C4-2B (cell line): ENCODE data around the gene SIK3.
A peak's percentile ranks its signal among the peaks of the same experiment; 100 is the strongest.

ENCODE experiments used
- H3K27ac ChIP-seq: fragments of 450-650 bp; 2 replicates; pipeline ENCODE4 v1.5.1; 2017
- ZFX ChIP-seq: fragments of 450-650 bp; IDR thresholded peaks from 2 replicates; pipeline ENCODE4 v1.6.1; 2017
- TF ChIP-seq, protein P1 (sequence below): fragments of 450-650 bp; conservative IDR thresholded peaks from 2 replicates; pipeline ENCODE4 v1.5.1; 2017; ENCODE audit warnings: mild to moderate bottlenecking

Gene SIK3

DNA sequence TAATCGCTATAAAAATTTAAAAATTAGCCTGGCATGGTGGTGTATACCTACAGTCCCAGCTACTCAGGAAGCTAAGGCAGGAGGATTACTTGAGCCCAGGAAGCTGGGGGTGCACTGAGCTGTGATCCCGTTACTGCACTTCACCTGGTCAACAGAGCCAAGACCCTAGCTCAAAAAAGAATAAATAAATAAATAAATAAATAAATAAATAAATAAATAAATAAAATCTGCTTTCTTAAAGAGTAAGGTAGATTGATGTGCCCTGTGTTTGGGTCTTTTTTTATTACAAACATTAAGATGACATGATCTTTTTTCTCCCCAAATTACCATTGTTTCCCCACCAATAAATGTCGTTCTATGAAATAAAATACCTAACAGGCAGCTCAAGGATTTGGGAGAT, 146.5 kb downstream of the SIK3 start:
- no peak overlapping the region for H3K27ac ChIP-seq
- TF ChIP-seq, protein P1, sequence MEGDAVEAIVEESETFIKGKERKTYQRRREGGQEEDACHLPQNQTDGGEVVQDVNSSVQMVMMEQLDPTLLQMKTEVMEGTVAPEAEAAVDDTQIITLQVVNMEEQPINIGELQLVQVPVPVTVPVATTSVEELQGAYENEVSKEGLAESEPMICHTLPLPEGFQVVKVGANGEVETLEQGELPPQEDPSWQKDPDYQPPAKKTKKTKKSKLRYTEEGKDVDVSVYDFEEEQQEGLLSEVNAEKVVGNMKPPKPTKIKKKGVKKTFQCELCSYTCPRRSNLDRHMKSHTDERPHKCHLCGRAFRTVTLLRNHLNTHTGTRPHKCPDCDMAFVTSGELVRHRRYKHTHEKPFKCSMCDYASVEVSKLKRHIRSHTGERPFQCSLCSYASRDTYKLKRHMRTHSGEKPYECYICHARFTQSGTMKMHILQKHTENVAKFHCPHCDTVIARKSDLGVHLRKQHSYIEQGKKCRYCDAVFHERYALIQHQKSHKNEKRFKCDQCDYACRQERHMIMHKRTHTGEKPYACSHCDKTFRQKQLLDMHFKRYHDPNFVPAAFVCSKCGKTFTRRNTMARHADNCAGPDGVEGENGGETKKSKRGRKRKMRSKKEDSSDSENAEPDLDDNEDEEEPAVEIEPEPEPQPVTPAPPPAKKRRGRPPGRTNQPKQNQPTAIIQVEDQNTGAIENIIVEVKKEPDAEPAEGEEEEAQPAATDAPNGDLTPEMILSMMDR: no peak
- no peak for TF ChIP-seq ZFX

DNA sequence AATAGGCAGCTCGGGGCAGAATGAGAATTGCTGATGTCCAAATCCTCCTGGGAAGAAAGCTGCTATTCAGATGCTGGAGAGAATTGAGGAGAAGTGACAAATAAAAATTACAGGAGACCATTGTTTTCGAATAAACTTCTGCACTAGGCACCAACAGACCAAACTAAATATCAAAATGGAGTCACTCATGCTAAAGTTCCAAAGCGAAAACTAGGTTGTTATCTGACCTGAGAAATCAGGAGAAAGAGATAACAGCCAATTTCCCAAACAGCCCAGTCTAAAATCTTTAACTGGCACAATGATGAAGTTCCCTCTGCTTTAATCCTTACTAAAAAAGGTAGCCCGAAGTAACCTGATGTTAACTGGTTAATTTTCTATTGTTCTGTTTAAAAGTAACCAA, 148.0 kb downstream of the SIK3 start:
- no peak overlapping the region for H3K27ac ChIP-seq

DNA sequence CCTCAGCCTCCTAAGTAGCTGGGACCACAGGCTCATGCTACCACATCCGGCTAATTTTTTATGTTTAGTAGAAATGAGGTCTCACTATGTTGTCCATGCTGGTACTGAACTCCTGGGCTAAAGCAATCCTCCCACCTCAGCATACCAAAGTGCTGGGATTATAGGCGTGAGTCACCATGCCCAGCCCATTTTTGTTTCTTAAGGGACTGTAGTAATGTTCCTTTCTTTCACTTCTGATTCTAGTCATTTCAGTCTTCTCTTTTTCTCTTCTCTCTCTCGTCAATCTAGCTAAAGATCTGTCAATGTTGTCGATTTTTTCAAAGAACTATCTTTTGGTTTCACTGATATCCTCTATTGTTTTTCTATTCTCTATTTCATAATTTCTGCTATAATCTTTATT, 149.8 kb downstream of the SIK3 start:
- no peak overlapping the region for H3K27ac ChIP-seq
- TF ChIP-seq, protein P1: no peak
- no peak for TF ChIP-seq ZFX

More for the DNA sequence above, 148.0 kb downstream of the SIK3 start:
- no peak for TF ChIP-seq ZFX
- TF ChIP-seq, protein P1: no peak

DNA sequence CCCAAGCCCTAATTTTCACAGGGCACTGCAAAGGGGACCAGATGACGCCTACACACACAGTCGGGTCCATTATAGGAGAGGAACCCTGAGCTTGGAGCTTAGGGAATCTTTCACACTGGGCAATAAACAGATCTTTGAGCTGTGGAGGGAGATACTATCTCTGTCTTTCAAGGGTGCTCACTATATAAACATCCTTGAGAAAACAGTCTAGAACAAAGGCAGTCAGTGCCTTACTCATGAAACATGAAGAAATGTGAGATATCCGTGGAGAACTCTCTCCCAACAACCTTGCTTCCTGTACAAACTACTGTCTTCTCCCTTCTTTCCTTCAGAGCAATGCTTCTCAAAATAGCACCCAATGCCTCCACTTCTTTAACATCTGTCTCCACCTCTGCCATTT, 151.8 kb downstream of the SIK3 start:
- no peak for TF ChIP-seq ZFX
- TF ChIP-seq, protein P1: no peak
- H3K27ac ChIP-seq: peak overlapping the region; percentile 77

DNA sequence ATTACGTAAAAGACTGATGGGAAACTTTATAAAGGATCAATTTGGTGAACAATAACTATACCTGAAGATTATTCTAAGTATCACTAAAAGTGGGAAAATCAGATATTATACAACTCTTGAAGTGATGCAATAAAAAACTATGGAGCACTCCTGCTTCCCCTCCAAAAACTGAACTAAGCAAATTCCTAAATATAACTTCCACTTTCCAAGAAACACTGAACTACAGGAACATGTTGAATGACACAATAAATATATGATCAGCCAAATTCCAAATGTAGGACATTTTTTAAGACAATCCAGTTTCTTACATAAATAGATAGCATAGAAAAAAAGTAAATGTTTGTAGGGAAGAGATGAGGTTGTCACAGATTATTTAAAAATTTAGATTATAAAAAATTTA, 158.7 kb downstream of the SIK3 start:
- TF ChIP-seq, protein P1: no peak
- TF ChIP-seq ZFX: no peak

DNA sequence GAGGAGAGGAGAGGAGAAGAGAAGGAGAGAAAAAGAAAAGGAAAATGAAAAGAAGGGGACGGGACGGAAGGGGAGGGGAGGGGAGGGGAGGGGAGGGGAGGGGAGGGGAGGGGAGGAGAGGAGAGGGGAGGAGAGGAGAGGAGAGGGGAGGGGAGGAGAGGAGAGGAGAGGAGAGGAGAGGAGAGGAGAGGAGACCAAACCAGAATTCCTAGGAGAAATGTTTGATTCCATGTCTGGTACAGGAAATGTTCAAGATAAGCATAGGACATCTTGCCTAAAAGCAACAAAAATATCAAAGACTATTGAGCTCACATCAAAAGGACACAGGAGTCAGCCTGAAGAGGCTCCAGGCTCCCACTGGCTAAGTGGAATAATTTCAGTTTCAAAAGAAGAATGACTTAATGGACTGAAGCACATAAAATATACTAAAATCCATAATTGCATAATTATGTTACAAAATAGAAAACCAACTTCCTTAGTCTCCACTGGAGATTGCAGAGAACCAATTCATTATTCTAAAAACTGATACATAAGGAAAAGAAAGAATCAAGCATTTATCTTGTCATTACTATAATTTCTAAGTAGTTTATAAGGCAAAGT, 159.7 kb downstream of the SIK3 start:
- TF ChIP-seq ZFX: no peak
- TF ChIP-seq, protein P1: no peak
- H3K27ac ChIP-seq: no peak overlapping the region

More for the DNA sequence above, 158.7 kb downstream of the SIK3 start:
- no peak overlapping the region for H3K27ac ChIP-seq

DNA sequence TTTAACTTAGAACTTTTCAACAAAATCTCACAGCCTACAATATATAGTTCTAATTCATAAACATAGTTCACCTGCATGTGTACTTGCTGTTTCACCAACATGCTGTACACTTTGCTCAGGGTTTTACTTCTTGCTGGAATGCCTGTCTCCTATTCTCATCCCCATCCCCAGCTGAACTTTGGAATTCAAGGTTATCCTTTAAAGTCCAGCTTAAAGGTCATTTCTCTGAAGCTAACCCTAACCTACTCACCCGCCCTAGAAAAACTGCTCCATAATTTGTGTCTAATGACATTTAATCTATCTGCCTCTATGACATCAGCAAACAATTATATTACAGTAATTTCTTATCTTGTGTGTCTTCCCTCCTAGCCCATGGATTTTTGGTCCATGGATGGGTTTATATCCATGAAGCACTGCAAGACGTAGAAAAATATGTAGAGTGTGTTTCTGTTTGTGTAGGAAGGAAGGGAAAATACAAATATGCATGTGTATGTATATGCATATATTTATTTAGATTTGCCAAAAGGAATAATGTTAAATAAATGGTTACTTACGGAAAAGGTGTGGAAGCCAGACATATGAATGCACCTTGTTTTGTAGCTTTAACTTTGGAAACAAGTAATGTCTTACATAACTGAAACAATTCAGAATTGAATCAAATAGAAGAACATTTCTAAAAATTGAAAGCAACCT, 161.3 kb downstream of the SIK3 start:
- H3K27ac ChIP-seq: no peak overlapping the region
- TF ChIP-seq ZFX: no peak
- TF ChIP-seq, protein P1: no peak
